Measurements from ENCODE around the gene ADAM30.

- no peak for TF ChIP-seq POLR2A (IDR thresholded peaks at IDR 0.05)
- TF ChIP-seq CTCF (IDR thresholded peaks at IDR 0.05), result no peak
Observed at GRCh38 chr1:119906927-119907652, 10.8 kb upstream of the ADAM30 start.

Data from uterus (tissue), 2 donors.